Liver (tissue), 9 donors: ENCODE data around the gene CATSPER1. TPM values are rescaled to one million over a fixed set of nuclear protein-coding genes. Genes with fewer than 3 reads are reported as not detected.

Source experiments
- DNase-seq: peaks from one replicate; pipeline ENCODE4 v3.0.0-alpha.2; 2017; ENCODE audit warnings: low spot score
- H3K27ac ChIP-seq, 2 donors: one replicate each; pipeline ENCODE4 v1.7.0; 2013; ENCODE audit warnings: inconsistent platforms in 2 of 2, low read length in 2 of 2, control low read depth in 1 of 2, low read depth in 1 of 2, mild to moderate bottlenecking in 1 of 2
- H3K27me3 ChIP-seq, 4 donors: one replicate each; pipeline versions ENCODE4 v1.6.1 to v1.7.0; 2013; ENCODE audit warnings: low read length in 3 of 4, inconsistent platforms in 1 of 4, mild to moderate bottlenecking in 1 of 4, moderate library complexity in 1 of 4; ENCODE audit not compliant: control insufficient read depth in 4 of 4, insufficient read depth in 4 of 4
- H3K36me3 ChIP-seq, 4 donors: one replicate each; pipeline versions ENCODE4 v1.6.1 to v1.7.0; 2013; ENCODE audit warnings: low read length in 3 of 4, mild to moderate bottlenecking in 3 of 4, low read depth in 1 of 4, moderate library complexity in 1 of 4; ENCODE audit not compliant: control insufficient read depth in 4 of 4, insufficient read depth in 3 of 4
- H3K4me1 ChIP-seq, 4 donors: one replicate each; pipeline versions ENCODE4 v1.6.1 to v1.7.0; 2013; ENCODE audit warnings: low read length in 3 of 4, mild to moderate bottlenecking in 3 of 4, moderate library complexity in 1 of 4; ENCODE audit not compliant: control insufficient read depth in 4 of 4, insufficient read depth in 4 of 4
- H3K4me3 ChIP-seq, 3 donors: one replicate each; pipeline versions ENCODE4 v1.6.1 to v1.7.0; 2013; ENCODE audit warnings: low read length in 3 of 3, control low read depth in 1 of 3, low read depth in 1 of 3, mild to moderate bottlenecking in 1 of 3
- H3K9ac ChIP-seq, 2 donors: one replicate each; pipeline ENCODE4 v1.7.0; 2013; ENCODE audit warnings: low read length in 2 of 2, mild to moderate bottlenecking in 2 of 2, moderate library complexity in 2 of 2, control low read depth in 1 of 2, low read depth in 1 of 2
- H3K9me3 ChIP-seq, 4 donors: one replicate each; pipeline versions ENCODE4 v1.6.1 to v1.7.0; 2013; ENCODE audit warnings: low read length in 3 of 4; ENCODE audit not compliant: control insufficient read depth in 4 of 4
- EGR1 ChIP-seq, 2 donors: IDR thresholded peaks; 2 replicates each; pipeline ENCODE4 v1.6.1; 2016 to 2018; ENCODE audit warnings: antibody characterized with exemption in 2 of 2, low read depth in 2 of 2
- FOXA1 ChIP-seq: IDR thresholded peaks from 2 replicates; pipeline ENCODE4 v1.6.1; 2016; ENCODE audit warnings: antibody characterized with exemption
- FOXA2 ChIP-seq: IDR thresholded peaks from 2 replicates; pipeline ENCODE4 v1.6.1; 2016; ENCODE audit warnings: antibody characterized with exemption
- GABPA ChIP-seq, 2 donors: IDR thresholded peaks in 1 of 2; conservative IDR thresholded peaks in 1 of 2; 2 replicates each; pipeline ENCODE4 v1.6.1; 2016; ENCODE audit warnings: antibody characterized with exemption in 2 of 2, mild to moderate bottlenecking in 1 of 2, moderate library complexity in 1 of 2
- HNF4A ChIP-seq, 2 donors: conservative IDR thresholded peaks; 2 replicates each; pipeline ENCODE4 v1.6.1; 2016; ENCODE audit warnings: antibody characterized with exemption in 2 of 2, mild to moderate bottlenecking in 2 of 2
- HNF4G ChIP-seq: IDR thresholded peaks from 2 replicates; pipeline ENCODE4 v1.6.1; 2016; ENCODE audit warnings: antibody characterized with exemption
- JUND ChIP-seq, 2 donors: IDR thresholded peaks; 2 replicates each; pipeline ENCODE4 v1.6.1; 2016; ENCODE audit warnings: antibody characterized with exemption in 2 of 2
- NR2F2 ChIP-seq: IDR thresholded peaks from 2 replicates; pipeline ENCODE4 v1.6.1; 2016; ENCODE audit warnings: antibody characterized with exemption
- TAF1 ChIP-seq: conservative IDR thresholded peaks from 2 replicates; pipeline ENCODE4 v1.6.1; 2016; ENCODE audit warnings: antibody characterized with exemption, mild to moderate bottlenecking
- YY1 ChIP-seq: IDR thresholded peaks from 2 replicates; pipeline ENCODE4 v1.6.1; 2016; ENCODE audit warnings: antibody characterized with exemption, mild to moderate bottlenecking
- whole genome bisulfite sequencing: extraction: QIAGEN DNeasy Blood & Tissue Kit; methylation state at CpG from one replicate; pipeline ENCODE4 v1.1.7; 2013; 5-methylcytosine and 5-hydroxymethylcytosine counted together
- polyA plus RNA-seq, 2 donors: library from polyadenylated mRNA; stranded (reverse) in 1 of 2; unstranded in 1 of 2; fragments of 200-250 nt in 1 of 2; fragments of >200 nt in 1 of 2; fragmentation: Nextera tagmentation in 1 of 2; extraction: Ambion mirVana in 1 of 2; gene quantifications; one replicate each; pipeline versions ENCODE4 v1.2.1 to v1.2.3, GENCODE V29; 2013 to 2015
- total RNA-seq, 2 donors: library from RNA; depleted of rRNA; stranded (reverse); fragments of >200 nt; gene quantifications; one replicate each; pipeline ENCODE4 v1.2.3, GENCODE V29; 2014
- TF ChIP-seq, protein P1 (sequence below): IDR thresholded peaks from 2 replicates; pipeline ENCODE4 v1.6.1; 2016; ENCODE audit warnings: antibody characterized with exemption
- TF ChIP-seq, protein P2 (sequence below): IDR thresholded peaks from 2 replicates; pipeline ENCODE4 v1.6.1; 2016; ENCODE audit warnings: antibody characterized with exemption, mild to moderate bottlenecking
- TF ChIP-seq, protein P3 (sequence below): IDR thresholded peaks from 2 replicates; pipeline ENCODE4 v1.6.1; 2016; ENCODE audit warnings: antibody characterized with exemption
- TF ChIP-seq, protein P4 (sequence below): IDR thresholded peaks from 2 replicates; pipeline ENCODE4 v1.6.1; 2016; ENCODE audit warnings: antibody characterized with exemption
- TF ChIP-seq, protein P5 (sequence below): fragments of 150-350 bp; IDR thresholded peaks from 2 replicates; pipeline ENCODE4 v1.5.1; 2017; ENCODE audit warnings: improper control_type of control experiment, low read depth, low read length; ENCODE audit not compliant: missing input control
- donor health status: healthy.
- donor health status: healthy.
- donor health status: healthy.
- donor health status: healthy.
- donor health status: healthy.

The CATSPER1 gene
- total and polyA plus RNA-seq, 4 donors = 0.17 TPM; not detected in 3

DNA sequence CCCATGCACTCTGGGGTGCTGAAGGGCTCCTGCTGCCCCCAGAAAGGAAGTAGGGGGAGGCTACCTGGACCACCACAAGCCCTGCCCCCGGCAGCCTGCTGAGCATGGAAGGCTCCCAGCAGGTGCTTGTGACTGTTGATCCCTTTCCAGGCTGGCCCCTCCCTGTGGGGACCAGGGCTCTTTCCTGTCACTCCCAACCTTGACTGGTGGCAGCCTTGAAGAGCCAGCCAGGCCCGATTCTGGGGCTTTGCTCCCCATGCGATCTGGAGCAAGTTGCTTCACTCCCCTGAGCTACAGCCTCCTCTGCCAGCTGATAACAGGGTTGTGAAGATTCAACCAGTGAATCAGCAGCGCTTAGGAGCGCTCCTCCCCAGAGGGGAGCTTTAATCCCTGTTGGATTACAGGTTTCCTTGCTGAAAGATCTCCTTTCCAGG, 19.1 kb downstream of the CATSPER1 start:
- no peaks in the 10 kb centered on the region for H3K9me3 ChIP-seq
- peaks cover 0 to 8% (median 3%) of the 10 kb centered on the region in 4 donors for H3K36me3 ChIP-seq
- H3K4me1 ChIP-seq = peaks cover 4 to 13% (median 12%) of the 10 kb centered on the region in 4 donors
- H3K4me3 ChIP-seq = no peak overlapping the region
- H3K9ac ChIP-seq = no peak overlapping the region
- H3K27ac ChIP-seq = no peak overlapping the region
- TF ChIP-seq GABPA (IDR thresholded peaks at IDR 0.05 in 1 of 2, conservative IDR thresholded peaks at IDR 0.05 in 1 of 2) = no peak
- TF ChIP-seq FOXA1 = no peak
- no peak for TF ChIP-seq HNF4A (conservative IDR thresholded peaks at IDR 0.05)
- TF ChIP-seq NR2F2 = no peak
- no peak for TF ChIP-seq HNF4G
- no peak for TF ChIP-seq YY1
- no peak for TF ChIP-seq JUND (IDR thresholded peaks at IDR 0.05)
- TF ChIP-seq, protein P1, sequence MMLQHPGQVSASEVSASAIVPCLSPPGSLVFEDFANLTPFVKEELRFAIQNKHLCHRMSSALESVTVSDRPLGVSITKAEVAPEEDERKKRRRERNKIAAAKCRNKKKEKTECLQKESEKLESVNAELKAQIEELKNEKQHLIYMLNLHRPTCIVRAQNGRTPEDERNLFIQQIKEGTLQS = no peak
- TF ChIP-seq EGR1 (IDR thresholded peaks at IDR 0.05; ENCODE audit: low read depth in 2 of 2) = no peak
- TF ChIP-seq, protein P2, sequence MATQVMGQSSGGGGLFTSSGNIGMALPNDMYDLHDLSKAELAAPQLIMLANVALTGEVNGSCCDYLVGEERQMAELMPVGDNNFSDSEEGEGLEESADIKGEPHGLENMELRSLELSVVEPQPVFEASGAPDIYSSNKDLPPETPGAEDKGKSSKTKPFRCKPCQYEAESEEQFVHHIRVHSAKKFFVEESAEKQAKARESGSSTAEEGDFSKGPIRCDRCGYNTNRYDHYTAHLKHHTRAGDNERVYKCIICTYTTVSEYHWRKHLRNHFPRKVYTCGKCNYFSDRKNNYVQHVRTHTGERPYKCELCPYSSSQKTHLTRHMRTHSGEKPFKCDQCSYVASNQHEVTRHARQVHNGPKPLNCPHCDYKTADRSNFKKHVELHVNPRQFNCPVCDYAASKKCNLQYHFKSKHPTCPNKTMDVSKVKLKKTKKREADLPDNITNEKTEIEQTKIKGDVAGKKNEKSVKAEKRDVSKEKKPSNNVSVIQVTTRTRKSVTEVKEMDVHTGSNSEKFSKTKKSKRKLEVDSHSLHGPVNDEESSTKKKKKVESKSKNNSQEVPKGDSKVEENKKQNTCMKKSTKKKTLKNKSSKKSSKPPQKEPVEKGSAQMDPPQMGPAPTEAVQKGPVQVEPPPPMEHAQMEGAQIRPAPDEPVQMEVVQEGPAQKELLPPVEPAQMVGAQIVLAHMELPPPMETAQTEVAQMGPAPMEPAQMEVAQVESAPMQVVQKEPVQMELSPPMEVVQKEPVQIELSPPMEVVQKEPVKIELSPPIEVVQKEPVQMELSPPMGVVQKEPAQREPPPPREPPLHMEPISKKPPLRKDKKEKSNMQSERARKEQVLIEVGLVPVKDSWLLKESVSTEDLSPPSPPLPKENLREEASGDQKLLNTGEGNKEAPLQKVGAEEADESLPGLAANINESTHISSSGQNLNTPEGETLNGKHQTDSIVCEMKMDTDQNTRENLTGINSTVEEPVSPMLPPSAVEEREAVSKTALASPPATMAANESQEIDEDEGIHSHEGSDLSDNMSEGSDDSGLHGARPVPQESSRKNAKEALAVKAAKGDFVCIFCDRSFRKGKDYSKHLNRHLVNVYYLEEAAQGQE = no peak
- TF ChIP-seq TAF1 = no peak
- TF ChIP-seq, protein P3, sequence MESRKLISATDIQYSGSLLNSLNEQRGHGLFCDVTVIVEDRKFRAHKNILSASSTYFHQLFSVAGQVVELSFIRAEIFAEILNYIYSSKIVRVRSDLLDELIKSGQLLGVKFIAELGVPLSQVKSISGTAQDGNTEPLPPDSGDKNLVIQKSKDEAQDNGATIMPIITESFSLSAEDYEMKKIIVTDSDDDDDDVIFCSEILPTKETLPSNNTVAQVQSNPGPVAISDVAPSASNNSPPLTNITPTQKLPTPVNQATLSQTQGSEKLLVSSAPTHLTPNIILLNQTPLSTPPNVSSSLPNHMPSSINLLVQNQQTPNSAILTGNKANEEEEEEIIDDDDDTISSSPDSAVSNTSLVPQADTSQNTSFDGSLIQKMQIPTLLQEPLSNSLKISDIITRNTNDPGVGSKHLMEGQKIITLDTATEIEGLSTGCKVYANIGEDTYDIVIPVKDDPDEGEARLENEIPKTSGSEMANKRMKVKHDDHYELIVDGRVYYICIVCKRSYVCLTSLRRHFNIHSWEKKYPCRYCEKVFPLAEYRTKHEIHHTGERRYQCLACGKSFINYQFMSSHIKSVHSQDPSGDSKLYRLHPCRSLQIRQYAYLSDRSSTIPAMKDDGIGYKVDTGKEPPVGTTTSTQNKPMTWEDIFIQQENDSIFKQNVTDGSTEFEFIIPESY = no peak
- TF ChIP-seq FOXA2 = no peak
- WGBS = 63% methylated on average over 5 of the region's 5 CpGs
- DNase-seq = no peak
- H3K27me3 ChIP-seq = peaks cover 0 to 5% (median 0%) of the 10 kb centered on the region in 4 donors

DNA sequence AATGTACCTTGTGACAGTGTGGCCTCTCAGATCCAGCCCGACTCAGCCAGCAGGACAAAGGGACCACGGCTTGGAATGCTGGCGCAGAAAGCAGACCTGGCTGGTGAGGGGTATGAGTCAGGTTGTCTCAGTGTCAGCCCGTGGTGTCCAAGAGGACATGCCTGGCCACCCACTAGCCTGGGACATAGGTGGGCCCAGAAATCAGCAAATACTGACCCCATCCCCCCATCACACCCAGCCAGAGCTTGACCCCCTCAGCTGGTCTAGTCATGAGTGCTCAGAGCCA, 19.4 kb downstream of the CATSPER1 start:
- Histone ChIP-seq H3K4me1 (peaks cover 4 to 13% (median 12%) of the 10 kb centered on the region in 4 donors), H3K27ac (no peak overlapping the region), H3K9me3 (no peaks in the 10 kb centered on the region), H3K9ac (no peak overlapping the region), H3K36me3 (peaks cover 0 to 8% (median 3%) of the 10 kb centered on the region in 4 donors), H3K27me3 (peaks cover 0 to 5% (median 0%) of the 10 kb centered on the region in 4 donors), H3K4me3 (no peak overlapping the region)
- 86% methylated on average over 4 of the region's 4 CpGs for WGBS
- TF ChIP-seq, protein P4, sequence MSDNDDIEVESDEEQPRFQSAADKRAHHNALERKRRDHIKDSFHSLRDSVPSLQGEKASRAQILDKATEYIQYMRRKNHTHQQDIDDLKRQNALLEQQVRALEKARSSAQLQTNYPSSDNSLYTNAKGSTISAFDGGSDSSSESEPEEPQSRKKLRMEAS = no peak
- TF ChIP-seq FOXA2 (no peak), HNF4G (no peak), GABPA (IDR thresholded peaks at IDR 0.05 in 1 of 2, conservative IDR thresholded peaks at IDR 0.05 in 1 of 2) (no peak)
- TF ChIP-seq, protein P3 = no peak
- TF ChIP-seq, protein P5, sequence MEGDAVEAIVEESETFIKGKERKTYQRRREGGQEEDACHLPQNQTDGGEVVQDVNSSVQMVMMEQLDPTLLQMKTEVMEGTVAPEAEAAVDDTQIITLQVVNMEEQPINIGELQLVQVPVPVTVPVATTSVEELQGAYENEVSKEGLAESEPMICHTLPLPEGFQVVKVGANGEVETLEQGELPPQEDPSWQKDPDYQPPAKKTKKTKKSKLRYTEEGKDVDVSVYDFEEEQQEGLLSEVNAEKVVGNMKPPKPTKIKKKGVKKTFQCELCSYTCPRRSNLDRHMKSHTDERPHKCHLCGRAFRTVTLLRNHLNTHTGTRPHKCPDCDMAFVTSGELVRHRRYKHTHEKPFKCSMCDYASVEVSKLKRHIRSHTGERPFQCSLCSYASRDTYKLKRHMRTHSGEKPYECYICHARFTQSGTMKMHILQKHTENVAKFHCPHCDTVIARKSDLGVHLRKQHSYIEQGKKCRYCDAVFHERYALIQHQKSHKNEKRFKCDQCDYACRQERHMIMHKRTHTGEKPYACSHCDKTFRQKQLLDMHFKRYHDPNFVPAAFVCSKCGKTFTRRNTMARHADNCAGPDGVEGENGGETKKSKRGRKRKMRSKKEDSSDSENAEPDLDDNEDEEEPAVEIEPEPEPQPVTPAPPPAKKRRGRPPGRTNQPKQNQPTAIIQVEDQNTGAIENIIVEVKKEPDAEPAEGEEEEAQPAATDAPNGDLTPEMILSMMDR = no peak
- DNase-seq = no peak
